Lung (tissue), 12 donors: ENCODE results near the gene KRT80. TPM values are rescaled to one million over a fixed set of nuclear protein-coding genes. Genes with fewer than 3 reads are reported as not detected.

Experiments
- ATAC-seq: fragments of 200-7000 bp; cut with Tn5 transposase; one replicate; pipeline ENCODE4 v1.9.1; 2020; ENCODE audit warnings: moderate number of reproducible peaks; ENCODE audit not compliant: insufficient read depth, low FRiP score
- DNase-seq, 3 donors: peaks; one replicate each; pipeline ENCODE4 v3.0.0-alpha.2; 2013 to 2017
- H3K27ac ChIP-seq, 2 donors: one replicate each; pipeline ENCODE4 v1.5.1; 2013; ENCODE audit warnings: mild to moderate bottlenecking in 2 of 2, moderate library complexity in 2 of 2, control low read depth in 1 of 2, inconsistent platforms in 1 of 2, low read depth in 1 of 2, low read length in 1 of 2
- H3K27me3 ChIP-seq, 3 donors: one replicate each; pipeline ENCODE4 v1.5.1; 2013; ENCODE audit warnings: low read length in 2 of 3; ENCODE audit not compliant: control insufficient read depth in 3 of 3, insufficient read depth in 3 of 3
- H3K36me3 ChIP-seq, 4 donors: one replicate each; pipeline ENCODE4 v1.5.1; 2013; ENCODE audit warnings: low read length in 4 of 4, mild to moderate bottlenecking in 1 of 4, moderate library complexity in 1 of 4; ENCODE audit not compliant: control insufficient read depth in 4 of 4, insufficient read depth in 4 of 4
- H3K4me1 ChIP-seq, 5 donors: one replicate each; pipeline ENCODE4 v1.5.1; 2013; ENCODE audit warnings: low read length in 5 of 5, mild to moderate bottlenecking in 2 of 5, moderate library complexity in 1 of 5; ENCODE audit not compliant: control insufficient read depth in 5 of 5, insufficient read depth in 5 of 5
- H3K4me3 ChIP-seq: one replicate; pipeline ENCODE4 v1.5.1; 2013; ENCODE audit warnings: mild to moderate bottlenecking, control low read depth, moderate library complexity
- H3K9ac ChIP-seq, 2 donors: one replicate each; pipeline ENCODE4 v1.5.1; 2013; ENCODE audit warnings: low read length in 2 of 2, control low read depth in 1 of 2; ENCODE audit not compliant: insufficient read depth in 1 of 2
- H3K9me3 ChIP-seq, 4 donors: one replicate each; pipeline ENCODE4 v1.5.1; 2013; ENCODE audit warnings: low read length in 3 of 4, mild to moderate bottlenecking in 1 of 4, moderate library complexity in 1 of 4; ENCODE audit not compliant: control insufficient read depth in 4 of 4, insufficient read depth in 3 of 4
- CTCF ChIP-seq: IDR thresholded peaks from 2 replicates; pipeline ENCODE4 v1.5.1; 2012; ENCODE audit warnings: mild to moderate bottlenecking; ENCODE audit errors: control extremely low read depth, extremely low read depth
- WGBS, 2 donors: extraction: QIAGEN DNeasy Blood & Tissue Kit; methylation state at CpG; one replicate each; pipeline ENCODE4 v1.1.7; 2013; 5-methylcytosine and 5-hydroxymethylcytosine counted together
- polyA plus RNA-seq, 2 donors: library from polyadenylated mRNA; stranded (reverse); fragments of 200-250 nt; gene quantifications; one replicate each; pipeline ENCODE4 v1.2.1, GENCODE V29; 2013
- total RNA-seq, 2 donors: library from RNA; depleted of rRNA in 1 of 2; stranded (reverse); fragments of >200 nt in 1 of 2; gene quantifications; one replicate each; pipeline ENCODE4 v1.2.1, GENCODE V29; 2014 to 2021
- donor health status: control.
- donor health status: control.
- donor health status: Bipolar disorder and iron deficiency.
- donor health status: healthy.
- donor health status: DM: yes; HTN: yes; CAD: no.

Gene KRT80
- total and polyA plus RNA-seq, 4 donors: 1.8 to 15.5 (median 8.6) TPM

- Histone ChIP-seq H3K9me3 (no peaks in the 10 kb centered on the region), H3K27me3 (no peaks in the 10 kb centered on the region), H3K27ac (peak overlapping the region; percentile 6 to 78), H3K4me3 (no peak overlapping the region), H3K4me1 (peaks cover 0 to 14% (median 5%) of the 10 kb centered on the region in 5 donors), H3K9ac (no peak overlapping the region), H3K36me3 (no peaks in the 10 kb centered on the region)
- no peak for TF ChIP-seq CTCF
- no peak for DNase-seq
- 80 to 83% methylated on average over 2 of the region's 2 CpGs for WGBS, 2 donors
- no peak for ATAC-seq
Measured at GRCh38 chr12:52126050-52126604, 65.7 kb downstream of the KRT80 start.

- no peak for TF ChIP-seq CTCF
- no peaks in the 10 kb centered on the region for H3K36me3 ChIP-seq
- H3K27me3 ChIP-seq: no peaks in the 10 kb centered on the region
- H3K9ac ChIP-seq: no peak overlapping the region
- no peaks in the 10 kb centered on the region for H3K9me3 ChIP-seq
- 91 to 95% methylated on average over 6 of the region's 6 CpGs for WGBS, 2 donors
- peaks cover 0 to 16% (median 6%) of the 10 kb centered on the region in 5 donors for H3K4me1 ChIP-seq
- ATAC-seq (no peak), DNase-seq (no peak)
- H3K27ac ChIP-seq: peak overlapping the region in 1 of 2 donors; percentile 78
- no peak overlapping the region for H3K4me3 ChIP-seq
Measured at GRCh38 chr12:52125476-52125900, 66.3 kb downstream of the KRT80 start.

GRCh38 chr12:52123487-52124186 is 68.2 kb downstream of the KRT80 start:
- Histone ChIP-seq H3K36me3 (no peaks in the 10 kb centered on the region), H3K27ac (no peak overlapping the region), H3K9ac (no peak overlapping the region), H3K27me3 (no peaks in the 10 kb centered on the region), H3K4me3 (no peak overlapping the region), H3K9me3 (no peaks in the 10 kb centered on the region), H3K4me1 (peaks cover 0 to 16% (median 6%) of the 10 kb centered on the region in 5 donors)
- 66 to 84% methylated on average over 8 of the region's 8 CpGs for WGBS, 2 donors
- ATAC-seq: no peak
- no peak for DNase-seq
- TF ChIP-seq CTCF: no peak
